ENCODE measurements around the gene LARGE2. TPM values are rescaled to one million over a fixed set of nuclear protein-coding genes. Genes with fewer than 3 reads are reported as not detected.
A peak's percentile ranks its signal among the peaks of the same experiment; 100 is the strongest.

Gene LARGE2
- total and polyA plus RNA-seq, 9 of the 15 experiments (the other 6 are each of a cell fraction or from before 2014, with no cell fraction given): 0.56 to 14.1 (median 6.6) TPM

DNA sequence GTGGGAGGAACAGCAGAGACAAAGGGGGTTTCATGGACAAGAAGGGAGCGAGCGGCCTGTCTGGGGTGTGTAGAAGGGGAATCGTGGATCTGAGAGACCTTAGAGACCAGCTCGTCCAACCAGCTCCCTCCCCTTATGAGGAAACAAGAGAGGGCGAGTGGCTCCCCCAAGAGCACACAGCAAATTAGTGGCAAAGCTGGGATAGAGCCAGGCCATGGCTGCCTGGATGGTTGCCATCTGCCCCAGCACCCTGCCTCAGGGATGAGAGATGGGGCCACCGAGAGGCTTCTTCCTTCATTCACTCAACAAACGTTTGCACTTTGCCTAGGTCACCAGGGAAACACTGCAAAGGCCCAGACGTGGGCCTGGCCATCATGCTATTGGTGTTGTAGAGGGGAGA, 32.9 kb upstream of the LARGE2 start:
- no peaks in the 10 kb centered on the region; a peak in 1 of 5 replicates for H3K27me3 ChIP-seq (ENCODE audit: control insufficient read depth in 2 of 2, insufficient read depth in 2 of 2, low read length in 2 of 2)
- H3K9me1 ChIP-seq (ENCODE audit: control insufficient read depth, insufficient read depth, low read length): no peaks in the 10 kb centered on the region
- ChIA-PET CTCF (ENCODE audit: low intra/inter-chr PET ratio) (no interaction called here), POLR2A (interaction anchor here (0.7 to 1.1 kb wide), 2 partner anchors 8 to 9 kb away, joined by 3 to 4 read pairs; no protein-coding TSS in a partner anchor)
- H3K27ac ChIP-seq (ENCODE audit: extremely low read depth, low read depth, low read length): no peak overlapping the region
- H3K9me3 ChIP-seq (replicated peaks; ENCODE audit: control insufficient read depth, insufficient read depth, low read depth, low read length): no peaks in the 10 kb centered on the region
- H3K4me1 ChIP-seq (replicated peaks in 1 of 2; ENCODE audit: control insufficient read depth in 2 of 2, insufficient read depth in 2 of 2, low read length in 2 of 2): peaks cover 0 to 18% of the 10 kb centered on the region in 2 experiments; a peak in 3 of 5 replicates
- H2AFZ ChIP-seq (ENCODE audit: low read depth, low read length): no peak overlapping the region
- ATAC-seq (no peak), FAIRE-seq (no peak), DNase-seq (ENCODE audit: extremely low read depth in 1 of 4, low spot score in 3 of 4) (no peak)
- BruUV-seq (replicated peaks): no TSS peak
- intact Hi-C loops (cut with micrococcal nuclease) (no loop called here), in situ Hi-C loops (cut with MboI) (no loop called here)
- no peaks in the 10 kb centered on the region for H3K36me3 ChIP-seq (ENCODE audit: control insufficient read depth, insufficient read depth, low read length)
- 24% methylated on average over 6 of the region's 8 CpGs for WGBS (ENCODE audit: insufficient coverage, low coverage, missing lambda C conversion rate)
- no peak overlapping the region for H3K9ac ChIP-seq (ENCODE audit: insufficient read depth in 1 of 2, low read depth in 2 of 2, low read length in 2 of 2)
- H3K4me2 ChIP-seq (ENCODE audit: insufficient read depth, low read length): no peak overlapping the region
- peaks cover 29% of the 10 kb centered on the region for H4K20me1 ChIP-seq (replicated peaks; ENCODE audit: control insufficient read depth, insufficient read depth, low read length)
- TF ChIP-seq ZFP36 (IDR thresholded peaks at IDR 0.05; ENCODE audit: low read depth, low read length, partially characterized antibody) (peak; percentile 28), ZNF3 (CRISPR knock-in tag; IDR thresholded peaks at IDR 0.05) (no peak), ZSCAN32 (CRISPR knock-in tag; IDR thresholded peaks at IDR 0.05) (no peak)
- no peak overlapping the region for H3K4me3 ChIP-seq
- H3K79me2 ChIP-seq (ENCODE audit: control insufficient read depth, insufficient read depth, low read length): no peaks in the 10 kb centered on the region

DNA sequence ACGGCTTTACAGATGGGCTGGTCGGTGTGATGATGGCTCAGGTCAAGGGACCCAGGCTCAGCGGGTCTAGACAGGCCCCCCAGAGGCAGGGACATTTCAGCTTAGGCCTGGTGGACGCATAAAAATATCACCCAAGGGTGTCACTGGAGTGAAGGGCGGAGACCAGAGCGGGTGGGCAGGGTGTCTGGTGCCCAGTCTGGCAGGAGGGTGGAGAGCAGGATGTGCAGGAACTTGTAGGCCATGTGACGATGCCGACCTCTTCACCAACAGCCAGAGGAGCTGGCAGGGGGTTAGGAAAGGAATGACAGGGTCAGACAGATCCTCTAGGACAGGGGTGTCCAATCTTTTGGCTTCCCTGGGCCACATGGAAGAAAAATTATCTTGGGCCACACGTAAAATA, 32.5 kb upstream of the LARGE2 start:
- 25% methylated on average over 9 of the region's 9 CpGs for WGBS (ENCODE audit: insufficient coverage, low coverage, missing lambda C conversion rate)
- in situ Hi-C loops (cut with MboI): no loop called here
- Histone ChIP-seq H3K9me3 (replicated peaks; ENCODE audit: control insufficient read depth, insufficient read depth, low read depth, low read length) (no peaks in the 10 kb centered on the region), H3K4me2 (ENCODE audit: insufficient read depth, low read length) (no peak overlapping the region), H3K36me3 (ENCODE audit: control insufficient read depth, insufficient read depth, low read length) (no peaks in the 10 kb centered on the region), H3K4me3 (no peak overlapping the region), H3K27me3 (ENCODE audit: control insufficient read depth in 2 of 2, insufficient read depth in 2 of 2, low read length in 2 of 2) (no peaks in the 10 kb centered on the region; a peak in 1 of 5 replicates), H3K9me1 (ENCODE audit: control insufficient read depth, insufficient read depth, low read length) (no peaks in the 10 kb centered on the region), H3K79me2 (ENCODE audit: control insufficient read depth, insufficient read depth, low read length) (no peaks in the 10 kb centered on the region), H3K9ac (ENCODE audit: insufficient read depth in 1 of 2, low read depth in 2 of 2, low read length in 2 of 2) (no peak overlapping the region), H3K27ac (ENCODE audit: extremely low read depth, low read depth, low read length) (no peak overlapping the region), H2AFZ (ENCODE audit: low read depth, low read length) (no peak overlapping the region), H3K4me1 (replicated peaks in 1 of 2; ENCODE audit: control insufficient read depth in 2 of 2, insufficient read depth in 2 of 2, low read length in 2 of 2) (peaks cover 0 to 18% of the 10 kb centered on the region in 2 experiments; a peak in 3 of 5 replicates), H4K20me1 (replicated peaks; ENCODE audit: control insufficient read depth, insufficient read depth, low read length) (peaks cover 25% of the 10 kb centered on the region)
- ChIA-PET CTCF (ENCODE audit: low intra/inter-chr PET ratio) (no interaction called here), POLR2A (interaction anchor here (1.5 kb wide), 1 partner anchor 9 kb away, joined by 5 read pairs; no protein-coding TSS in a partner anchor)
- ATAC-seq (no peak), FAIRE-seq (no peak), DNase-seq (ENCODE audit: extremely low read depth in 1 of 4, low spot score in 3 of 4) (no peak)
- intact Hi-C loops (cut with micrococcal nuclease): no loop called here
- no TSS peak for BruUV-seq (replicated peaks)
- TF ChIP-seq, protein P1, sequence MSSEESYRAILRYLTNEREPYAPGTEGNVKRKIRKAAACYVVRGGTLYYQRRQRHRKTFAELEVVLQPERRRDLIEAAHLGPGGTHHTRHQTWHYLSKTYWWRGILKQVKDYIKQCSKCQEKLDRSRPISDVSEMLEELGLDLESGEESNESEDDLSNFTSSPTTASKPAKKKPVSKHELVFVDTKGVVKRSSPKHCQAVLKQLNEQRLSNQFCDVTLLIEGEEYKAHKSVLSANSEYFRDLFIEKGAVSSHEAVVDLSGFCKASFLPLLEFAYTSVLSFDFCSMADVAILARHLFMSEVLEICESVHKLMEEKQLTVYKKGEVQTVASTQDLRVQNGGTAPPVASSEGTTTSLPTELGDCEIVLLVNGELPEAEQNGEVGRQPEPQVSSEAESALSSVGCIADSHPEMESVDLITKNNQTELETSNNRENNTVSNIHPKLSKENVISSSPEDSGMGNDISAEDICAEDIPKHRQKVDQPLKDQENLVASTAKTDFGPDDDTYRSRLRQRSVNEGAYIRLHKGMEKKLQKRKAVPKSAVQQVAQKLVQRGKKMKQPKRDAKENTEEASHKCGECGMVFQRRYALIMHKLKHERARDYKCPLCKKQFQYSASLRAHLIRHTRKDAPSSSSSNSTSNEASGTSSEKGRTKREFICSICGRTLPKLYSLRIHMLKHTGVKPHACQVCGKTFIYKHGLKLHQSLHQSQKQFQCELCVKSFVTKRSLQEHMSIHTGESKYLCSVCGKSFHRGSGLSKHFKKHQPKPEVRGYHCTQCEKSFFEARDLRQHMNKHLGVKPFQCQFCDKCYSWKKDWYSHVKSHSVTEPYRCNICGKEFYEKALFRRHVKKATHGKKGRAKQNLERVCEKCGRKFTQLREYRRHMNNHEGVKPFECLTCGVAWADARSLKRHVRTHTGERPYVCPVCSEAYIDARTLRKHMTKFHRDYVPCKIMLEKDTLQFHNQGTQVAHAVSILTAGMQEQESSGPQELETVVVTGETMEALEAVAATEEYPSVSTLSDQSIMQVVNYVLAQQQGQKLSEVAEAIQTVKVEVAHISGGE (CRISPR knock-in tag; IDR thresholded peaks at IDR 0.05): no peak
- TF ChIP-seq FOXK2 (conservative IDR thresholded peaks at IDR 0.05 in 1 of 2, IDR thresholded peaks at IDR 0.05 in 1 of 2; ENCODE audit: low read depth in 2 of 2): no peak
- no peak for TF ChIP-seq KDM4B (IDR thresholded peaks at IDR 0.05; ENCODE audit: borderline replicate concordance in 2 of 2, low read depth in 1 of 2)
- TF ChIP-seq, protein P2, sequence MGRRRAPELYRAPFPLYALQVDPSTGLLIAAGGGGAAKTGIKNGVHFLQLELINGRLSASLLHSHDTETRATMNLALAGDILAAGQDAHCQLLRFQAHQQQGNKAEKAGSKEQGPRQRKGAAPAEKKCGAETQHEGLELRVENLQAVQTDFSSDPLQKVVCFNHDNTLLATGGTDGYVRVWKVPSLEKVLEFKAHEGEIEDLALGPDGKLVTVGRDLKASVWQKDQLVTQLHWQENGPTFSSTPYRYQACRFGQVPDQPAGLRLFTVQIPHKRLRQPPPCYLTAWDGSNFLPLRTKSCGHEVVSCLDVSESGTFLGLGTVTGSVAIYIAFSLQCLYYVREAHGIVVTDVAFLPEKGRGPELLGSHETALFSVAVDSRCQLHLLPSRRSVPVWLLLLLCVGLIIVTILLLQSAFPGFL (CRISPR knock-in tag; IDR thresholded peaks at IDR 0.05): no peak
- no peak for TF ChIP-seq ZC3H11A (IDR thresholded peaks at IDR 0.05; ENCODE audit: low read depth, low read length)
- TF ChIP-seq POLR3A (IDR thresholded peaks at IDR 0.05; ENCODE audit: borderline replicate concordance, extremely low read depth, insufficient read depth, insufficient read length): no peak
- TF ChIP-seq ZNF316 (IDR thresholded peaks at IDR 0.05): no peak
- TF ChIP-seq CC2D1A (IDR thresholded peaks at IDR 0.05): no peak

Measured in K562 (cell line).